ENCODE data around the gene SLC25A53.
"Not testable (repeated sequence)": the region's sequence is repeated elsewhere in the genome, so short reads cannot be mapped to it uniquely, and the experiment has no call there.

Gene SLC25A53

GRCh38 chrX:104084534-104085277 lies 72.1 kb downstream of the SLC25A53 start:
- in situ Hi-C loops (cut with HindIII; ENCODE audit: low pct_unique_long_range_greater_than_20kb, low sequenced_read_pairs), result no loop called here
- TF ChIP-seq JUND (IDR thresholded peaks at IDR 0.05; ENCODE audit: low read depth), result no peak
- no peak for DNase-seq (ENCODE audit: low read depth in 1 of 2, low spot score in 1 of 2)

DNA sequence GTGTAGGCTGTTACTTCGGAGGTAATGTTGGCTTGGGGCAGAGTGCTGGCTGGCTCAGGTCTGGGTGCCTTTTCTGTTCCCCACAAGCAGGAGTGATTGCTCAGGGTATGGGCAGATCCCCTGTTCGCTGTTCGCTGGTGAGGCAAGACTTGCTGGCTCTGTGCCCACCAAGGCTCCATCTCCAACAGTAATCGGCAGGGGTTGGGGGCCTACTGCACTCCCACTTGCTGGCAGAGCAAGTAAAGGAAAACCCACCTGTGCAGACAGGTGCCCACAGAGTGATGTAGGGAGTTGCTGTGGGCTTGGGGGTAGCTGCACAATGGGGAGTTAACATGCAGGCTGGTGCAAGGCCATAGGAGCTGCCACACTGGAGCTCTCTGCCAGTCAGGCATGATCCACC lies 72.7 kb downstream of the SLC25A53 start:
- DNase-seq (ENCODE audit: low read depth in 1 of 2, low spot score in 1 of 2), result no peak
- in situ Hi-C loops (cut with HindIII; ENCODE audit: low pct_unique_long_range_greater_than_20kb, low sequenced_read_pairs), result no loop called here
- TF ChIP-seq JUND (IDR thresholded peaks at IDR 0.05; ENCODE audit: low read depth), result no peak

- DNase-seq (ENCODE audit: low read depth in 1 of 2, low spot score in 1 of 2); in situ Hi-C loops (cut with HindIII; ENCODE audit: low pct_unique_long_range_greater_than_20kb, low sequenced_read_pairs): not testable (repeated sequence)
Measured at GRCh38 chrX:104077854-104078253, 79.0 kb downstream of the SLC25A53 start.

DNA sequence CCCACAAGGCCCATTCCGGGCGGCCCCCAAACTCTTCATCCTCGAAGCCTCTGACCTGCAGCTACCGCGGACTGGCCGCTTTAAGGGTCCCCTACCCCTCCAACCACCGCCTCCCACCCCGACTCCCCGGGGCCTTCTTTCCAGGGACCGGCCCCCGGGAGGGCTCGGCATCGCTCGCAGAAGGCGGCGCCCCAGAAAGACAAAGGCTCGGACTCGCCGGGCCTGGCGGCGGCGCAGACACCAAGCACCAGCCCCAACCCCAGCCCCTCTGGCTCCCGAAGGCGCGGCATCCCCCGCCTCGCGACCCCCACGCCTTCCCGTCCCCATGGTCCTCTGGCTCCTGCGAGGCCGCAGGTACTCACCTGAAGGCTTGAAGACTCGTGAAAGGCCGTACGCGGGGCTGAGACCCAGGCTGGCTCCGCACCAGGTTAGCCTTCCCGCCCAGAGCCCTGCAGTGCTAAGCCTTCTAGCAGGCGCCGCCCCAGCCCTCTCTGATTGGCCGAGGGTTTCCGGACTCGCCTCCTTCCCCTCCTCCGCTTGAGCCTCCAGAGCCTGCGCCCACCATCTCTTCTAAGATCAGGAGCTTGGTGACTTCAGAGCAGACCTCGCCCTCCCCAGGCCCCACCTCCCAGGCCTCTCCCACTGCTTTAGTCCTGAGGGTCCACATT lies 80.9 kb downstream of the SLC25A53 start, which contains the start of gene TMSB15C:
TMSB15C (minus strand) TSS at position 459 of the 668 bp plus-strand sequence.
- in situ Hi-C loops (cut with HindIII; ENCODE audit: low pct_unique_long_range_greater_than_20kb, low sequenced_read_pairs); DNase-seq (ENCODE audit: low read depth in 1 of 2, low spot score in 1 of 2): not testable (repeated sequence)

DNA sequence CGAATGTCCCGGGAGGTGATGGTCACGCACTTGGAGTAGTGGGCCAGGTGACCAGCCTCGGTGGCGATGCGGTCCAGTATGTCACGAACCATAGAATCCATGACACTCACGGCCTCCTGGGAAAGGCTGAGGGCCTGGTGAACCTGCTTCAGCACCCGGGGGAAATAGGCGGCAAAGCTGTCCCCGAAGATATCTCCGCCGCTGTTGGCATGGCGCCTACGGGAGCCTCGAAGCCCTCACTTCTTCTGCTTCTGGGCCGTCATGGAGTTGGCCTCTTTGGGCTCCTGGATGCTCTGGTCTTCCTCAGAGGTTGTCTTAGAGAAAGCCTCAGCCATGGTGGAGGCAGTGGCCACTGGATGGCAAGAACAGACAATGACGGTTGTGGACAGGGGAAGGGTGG lies 94.2 kb downstream of the SLC25A53 start:
- DNase-seq (ENCODE audit: low read depth in 1 of 2, low spot score in 1 of 2); in situ Hi-C loops (cut with HindIII; ENCODE audit: low pct_unique_long_range_greater_than_20kb, low sequenced_read_pairs): not testable (repeated sequence)

DNA sequence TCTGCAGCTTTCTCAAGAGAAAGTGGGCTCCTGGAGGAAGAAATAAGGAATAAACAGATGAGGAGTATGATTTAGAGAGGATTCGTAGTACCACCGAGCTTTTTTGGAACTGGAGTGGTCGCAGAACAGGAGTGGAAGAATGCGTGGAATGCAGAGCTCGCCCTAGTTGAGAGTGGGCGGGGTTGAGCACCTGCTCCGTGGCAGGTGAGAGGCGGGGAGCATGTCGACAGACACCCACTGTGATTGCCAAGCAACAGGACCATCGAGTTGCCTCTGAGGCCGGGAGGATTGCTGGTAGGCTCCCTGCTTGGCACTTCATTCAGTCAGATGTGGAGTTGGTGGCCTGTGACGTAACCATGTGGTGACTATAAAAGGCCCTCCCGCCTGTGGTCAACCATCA lies 101.9 kb downstream of the SLC25A53 start:
- in situ Hi-C loops (cut with HindIII; ENCODE audit: low pct_unique_long_range_greater_than_20kb, low sequenced_read_pairs); DNase-seq (ENCODE audit: low read depth in 1 of 2, low spot score in 1 of 2): not testable (repeated sequence)
